HG03280 (cell line): ENCODE results near the gene CACNA1C.

Source experiments
- ATAC-seq: cut with Tn5 transposase; IDR thresholded peaks from one replicate; pipeline ENCODE4 v1.9.1; 2021; ENCODE audit warnings: mild to moderate bottlenecking, moderate library complexity; ENCODE audit not compliant: unreplicated experiment

CACNA1C gene

GRCh38 chr12:2034633-2035430 lies 18.0 kb upstream of the CACNA1C start:
- peak; percentile 90 for ATAC-seq

- ATAC-seq: no peak
Measured at GRCh38 chr12:2035431-2036055, 17.2 kb upstream of the CACNA1C start.

- no peak for ATAC-seq
Measured at GRCh38 chr12:2039034-2039433, 13.8 kb upstream of the CACNA1C start.

GRCh38 chr12:2043054-2043453 lies 9.7 kb upstream of the CACNA1C start:
- ATAC-seq: no peak

GRCh38 chr12:2044165-2044564 lies 8.6 kb upstream of the CACNA1C start:
- ATAC-seq: no peak

- ATAC-seq: no peak
Measured at GRCh38 chr12:2046957-2047356, 5.8 kb upstream of the CACNA1C start.

- ATAC-seq: no peak
Measured at GRCh38 chr12:2047752-2048151, 5.0 kb upstream of the CACNA1C start.

- no peak for ATAC-seq
Measured at GRCh38 chr12:2049604-2050540, 2.9 kb upstream of the CACNA1C start.

- no peak for ATAC-seq
Measured at GRCh38 chr12:2051700-2052621, 826 bp upstream of the CACNA1C start.

- ATAC-seq: no peak
Measured at GRCh38 chr12:2053691-2054090, 904 bp downstream of the CACNA1C start.

GRCh38 chr12:2054091-2055018 lies 1.6 kb downstream of the CACNA1C start:
- no peak for ATAC-seq

- no peak for ATAC-seq
Measured at GRCh38 chr12:2057041-2057794, 4.4 kb downstream of the CACNA1C start.

GRCh38 chr12:2057795-2058408 lies 5.1 kb downstream of the CACNA1C start:
- no peak for ATAC-seq

GRCh38 chr12:2058837-2059236 lies 6.0 kb downstream of the CACNA1C start:
- no peak for ATAC-seq

- ATAC-seq: no peak
Measured at GRCh38 chr12:2061402-2061801, 8.6 kb downstream of the CACNA1C start.

GRCh38 chr12:2064071-2064507 lies 11.3 kb downstream of the CACNA1C start:
- ATAC-seq: no peak

- ATAC-seq: no peak
Measured at GRCh38 chr12:2068653-2069052, 15.9 kb downstream of the CACNA1C start.

- ATAC-seq: no peak
Measured at GRCh38 chr12:2070440-2071045, 17.8 kb downstream of the CACNA1C start.
